ENCODE measurements around the gene TGFBR3L. TPM values are rescaled to one million over a fixed set of nuclear protein-coding genes. Genes with fewer than 3 reads are reported as not detected.
"Not testable (repeated sequence)": the region's sequence is repeated elsewhere in the genome, so short reads cannot be mapped to it uniquely, and the experiment has no call there.

Gene TGFBR3L
- total RNA-seq, 2 experiments from 2014 or later: 1.7 to 3.7 TPM

GRCh38 chr19:7943444-7944176 lies 29.0 kb downstream of the TGFBR3L start, which contains the start of gene TIMM44:
Gene TIMM44 (minus strand): TSS chr19:7943666. CDS start chr19:7943651, 15 bp downstream.
- Mint-ChIP-seq H3K9me3 (no peaks in the 10 kb centered on the region), H3K4me3 (peak within 1 kb of the TSS; percentile 95), H3K36me3 (ENCODE audit: low read depth) (peaks cover 12% of the 10 kb centered on the region), H3K27me3 (ENCODE audit: low read depth) (no peaks in the 10 kb centered on the region), H3K4me1 (ENCODE audit: low read depth) (peaks cover 41% of the 10 kb centered on the region), H3K27ac (peak within 1 kb of the TSS; percentile 94)
- intact Hi-C loops (cut with micrococcal nuclease): loop anchor here (1.0 to 5.0 kb wide), 9 partner anchors 23 to 378 kb away; partner anchors contain the start of genes CCL25, MAP2K7, NDUFA7 and RPS28
- peak; percentile 100 for DNase-seq
- CTCF ChIA-PET: interaction anchor here (0.6 to 2.5 kb wide), 22 partner anchors 8 to 322 kb away, joined by 3 to 18 read pairs (median 4); partner anchors contain the start of genes ELAVL1, SNAPC2 and TRAPPC5

- H3K4me3 Mint-ChIP-seq: peak overlapping the region; percentile 95
- intact Hi-C loops (cut with micrococcal nuclease): loop anchor here (1.0 to 5.0 kb wide), 4 partner anchors 58 to 309 kb away; partner anchors contain the start of gene CCL25
- H3K4me1 Mint-ChIP-seq (ENCODE audit: low read depth): peaks cover 37% of the 10 kb centered on the region
- H3K9me3 Mint-ChIP-seq: no peaks in the 10 kb centered on the region
- peak; percentile 96 for DNase-seq
- H3K36me3 Mint-ChIP-seq (ENCODE audit: low read depth): peaks cover 11% of the 10 kb centered on the region
- CTCF ChIA-PET: interaction anchor here (0.6 to 2.5 kb wide), 28 partner anchors 8 to 321 kb away, joined by 3 to 18 read pairs (median 4); partner anchors contain the start of genes ELAVL1, MAP2K7, PET100 and SNAPC2
- no peaks in the 10 kb centered on the region for H3K27me3 Mint-ChIP-seq (ENCODE audit: low read depth)
- H3K27ac Mint-ChIP-seq: peak overlapping the region; percentile 94
These were observed 29.6 kb downstream of the TGFBR3L start for GRCh38 chr19:7944177-7944761.

- Mint-ChIP-seq H3K4me1 (ENCODE audit: low read depth) (peaks cover 14% of the 10 kb centered on the region), H3K9me3 (no peaks in the 10 kb centered on the region), H3K27me3 (ENCODE audit: low read depth) (no peaks in the 10 kb centered on the region), H3K36me3 (ENCODE audit: low read depth) (peaks cover 4% of the 10 kb centered on the region), H3K27ac (no peak overlapping the region), H3K4me3 (no peak overlapping the region)
- intact Hi-C loops (cut with micrococcal nuclease): no loop called here
- CTCF ChIA-PET: interaction anchor here (1.4 kb wide), 1 partner anchor 22 kb away, joined by 4 read pairs; no protein-coding TSS in a partner anchor
- no peak for DNase-seq
These were observed 33.3 kb downstream of the TGFBR3L start for GRCh38 chr19:7947939-7948338.

- Mint-ChIP-seq H3K4me3 (no peak overlapping the region), H3K36me3 (ENCODE audit: low read depth) (peaks cover 2% of the 10 kb centered on the region), H3K4me1 (ENCODE audit: low read depth) (no peaks in the 10 kb centered on the region), H3K9me3 (no peaks in the 10 kb centered on the region), H3K27ac (no peak overlapping the region), H3K27me3 (ENCODE audit: low read depth) (no peaks in the 10 kb centered on the region)
- intact Hi-C loops (cut with micrococcal nuclease): no loop called here
- no peak for DNase-seq
- CTCF ChIA-PET: interaction anchor here (1.0 kb wide), 1 partner anchor 9 kb away, joined by 4 read pairs; no protein-coding TSS in a partner anchor
These were observed 38.4 kb downstream of the TGFBR3L start for GRCh38 chr19:7953060-7953459.

- intact Hi-C loops (cut with micrococcal nuclease): no loop called here
- Mint-ChIP-seq H3K4me1 (ENCODE audit: low read depth) (no peaks in the 10 kb centered on the region), H3K27me3 (ENCODE audit: low read depth) (no peaks in the 10 kb centered on the region), H3K36me3 (ENCODE audit: low read depth) (peaks cover 2% of the 10 kb centered on the region), H3K27ac (no peak overlapping the region), H3K9me3 (no peaks in the 10 kb centered on the region), H3K4me3 (no peak overlapping the region)
- CTCF ChIA-PET: interaction anchor here (0.7 kb wide), 1 partner anchor 166 kb away, joined by 3 read pairs; no protein-coding TSS in a partner anchor
- no peak for DNase-seq
These were observed 38.9 kb downstream of the TGFBR3L start for GRCh38 chr19:7953576-7953975.

GRCh38 chr19:7955696-7956095 lies 41.1 kb downstream of the TGFBR3L start:
- DNase-seq: no peak
- intact Hi-C loops (cut with micrococcal nuclease): no loop called here
- Mint-ChIP-seq H3K4me1 (ENCODE audit: low read depth) (no peaks in the 10 kb centered on the region), H3K36me3 (ENCODE audit: low read depth) (no peaks in the 10 kb centered on the region), H3K27ac (no peak overlapping the region), H3K9me3 (no peaks in the 10 kb centered on the region), H3K4me3 (no peak overlapping the region), H3K27me3 (ENCODE audit: low read depth) (no peaks in the 10 kb centered on the region)
- CTCF ChIA-PET: interaction anchor here (0.6 kb wide), 1 partner anchor 86 kb away, joined by 3 read pairs; no protein-coding TSS in a partner anchor

- Mint-ChIP-seq H3K9me3 (no peaks in the 10 kb centered on the region), H3K36me3 (ENCODE audit: low read depth) (peaks cover 8% of the 10 kb centered on the region), H3K27ac (no peak overlapping the region), H3K27me3 (ENCODE audit: low read depth) (no peaks in the 10 kb centered on the region), H3K4me3 (no peak overlapping the region), H3K4me1 (ENCODE audit: low read depth) (no peaks in the 10 kb centered on the region)
- CTCF ChIA-PET: interaction anchor here (0.9 to 1.6 kb wide), 3 partner anchors 12 to 15 kb away, joined by 3 to 4 read pairs (median 4); no protein-coding TSS in a partner anchor
- no peak for DNase-seq
- intact Hi-C loops (cut with micrococcal nuclease): no loop called here
These were observed 44.6 kb downstream of the TGFBR3L start for GRCh38 chr19:7959211-7959610.

- peaks cover 12% of the 10 kb centered on the region for H3K36me3 Mint-ChIP-seq (ENCODE audit: low read depth)
- H3K4me1 Mint-ChIP-seq (ENCODE audit: low read depth); H3K9me3 Mint-ChIP-seq; DNase-seq; H3K27me3 Mint-ChIP-seq (ENCODE audit: low read depth); H3K27ac Mint-ChIP-seq; H3K4me3 Mint-ChIP-seq; CTCF ChIA-PET; intact Hi-C loops (cut with micrococcal nuclease): not testable (repeated sequence)
These were observed 46.5 kb downstream of the TGFBR3L start for GRCh38 chr19:7961082-7961481.

GRCh38 chr19:7961920-7962626 lies 47.4 kb downstream of the TGFBR3L start:
- H3K36me3 Mint-ChIP-seq (ENCODE audit: low read depth): peaks cover 15% of the 10 kb centered on the region
- H3K27ac Mint-ChIP-seq: no peak overlapping the region
- intact Hi-C loops (cut with micrococcal nuclease): no loop called here
- H3K4me3 Mint-ChIP-seq: no peak overlapping the region
- H3K4me1 Mint-ChIP-seq (ENCODE audit: low read depth): no peaks in the 10 kb centered on the region
- H3K27me3 Mint-ChIP-seq (ENCODE audit: low read depth): no peaks in the 10 kb centered on the region
- CTCF ChIA-PET: no interaction called here
- H3K9me3 Mint-ChIP-seq: no peaks in the 10 kb centered on the region
- DNase-seq: no peak

GRCh38 chr19:7962644-7963268 lies 48.1 kb downstream of the TGFBR3L start:
- no peak for DNase-seq
- intact Hi-C loops (cut with micrococcal nuclease): no loop called here
- H3K4me3 Mint-ChIP-seq: no peak overlapping the region
- no peak overlapping the region for H3K27ac Mint-ChIP-seq
- no peaks in the 10 kb centered on the region for H3K4me1 Mint-ChIP-seq (ENCODE audit: low read depth)
- no peaks in the 10 kb centered on the region for H3K27me3 Mint-ChIP-seq (ENCODE audit: low read depth)
- CTCF ChIA-PET: no interaction called here
- peaks cover 20% of the 10 kb centered on the region for H3K36me3 Mint-ChIP-seq (ENCODE audit: low read depth)
- no peaks in the 10 kb centered on the region for H3K9me3 Mint-ChIP-seq

- no peaks in the 10 kb centered on the region for H3K27me3 Mint-ChIP-seq (ENCODE audit: low read depth)
- DNase-seq: no peak
- CTCF ChIA-PET: interaction anchor here (0.6 kb wide), 1 partner anchor 140 kb away, joined by 3 read pairs; no protein-coding TSS in a partner anchor
- no peaks in the 10 kb centered on the region for H3K4me1 Mint-ChIP-seq (ENCODE audit: low read depth)
- intact Hi-C loops (cut with micrococcal nuclease): no loop called here
- H3K4me3 Mint-ChIP-seq: no peak overlapping the region
- no peaks in the 10 kb centered on the region for H3K9me3 Mint-ChIP-seq
- H3K36me3 Mint-ChIP-seq (ENCODE audit: low read depth): peaks cover 24% of the 10 kb centered on the region
- H3K27ac Mint-ChIP-seq: no peak overlapping the region
These were observed 48.9 kb downstream of the TGFBR3L start for GRCh38 chr19:7963566-7963965.
